Neural cell (in vitro differentiated cells): ENCODE measurements around the gene BMPR1B.

Source experiments
- CTCF ChIP-seq: fragments of 450-650 bp; IDR thresholded peaks from 2 replicates; pipeline ENCODE4 v1.5.1; 2014; ENCODE audit warnings: antibody characterized with exemption, mild to moderate bottlenecking, moderate library complexity; ENCODE audit not compliant: poor library complexity, severe bottlenecking
- EZH2 ChIP-seq: fragments of 200-600, 300-800 bp; shearing (Covaris generic), sonication (generic); IDR thresholded peaks from 2 replicates; pipeline ENCODE4 v1.6.1; 2014; ENCODE audit warnings: antibody characterized with exemption, low read length, borderline replicate concordance, mild to moderate bottlenecking; ENCODE audit not compliant: insufficient read depth, poor library complexity, severe bottlenecking
- TAF1 ChIP-seq: IDR thresholded peaks from 2 replicates; pipeline ENCODE4 v1.6.1; 2012; ENCODE audit warnings: low read depth

- no peak for TF ChIP-seq TAF1
- TF ChIP-seq EZH2: no peak
- TF ChIP-seq CTCF: no peak
Measured at GRCh38 chr4:95107635-95108034, 349.9 kb downstream of the BMPR1B start.
